Left ventricle myocardium superior (tissue), 1 donor: ENCODE data around the gene TNFRSF21. TPM values are rescaled to one million over a fixed set of nuclear protein-coding genes. Genes with fewer than 3 reads are reported as not detected.

Experiments
- ATAC-seq: fragments of 200-7000 bp; cut with Tn5 transposase; one replicate; pipeline ENCODE4 v1.9.1; 2020; ENCODE audit warnings: mild to moderate bottlenecking, moderate library complexity
- DNase-seq: peaks from one replicate; pipeline ENCODE4 v3.0.0-alpha.2; 2020
- intact Hi-C: fragments of 100-400 bp; cut with micrococcal nuclease; formaldehyde crosslinking; loops from one replicate; pipeline ENCODE4 v1.11.0; 2022
- long read RNA-seq: library from polyadenylated mRNA; unstranded; transcript quantifications from one replicate; pipeline ENCODE4 v2.0.0, GENCODE V29; 2021
- total RNA-seq: library from RNA; stranded (reverse); fragmentation: NEBNext Ultra II Directional; extraction: Animal tissue kit (Norgen Biotek cat#: 25700); gene quantifications from one replicate; pipeline ENCODE4 v1.2.1, GENCODE V29; 2021
- donor health status: DM: no; HTN: yes; CAD: no; lungs with severe emphysema.

TNFRSF21 gene, protein sequence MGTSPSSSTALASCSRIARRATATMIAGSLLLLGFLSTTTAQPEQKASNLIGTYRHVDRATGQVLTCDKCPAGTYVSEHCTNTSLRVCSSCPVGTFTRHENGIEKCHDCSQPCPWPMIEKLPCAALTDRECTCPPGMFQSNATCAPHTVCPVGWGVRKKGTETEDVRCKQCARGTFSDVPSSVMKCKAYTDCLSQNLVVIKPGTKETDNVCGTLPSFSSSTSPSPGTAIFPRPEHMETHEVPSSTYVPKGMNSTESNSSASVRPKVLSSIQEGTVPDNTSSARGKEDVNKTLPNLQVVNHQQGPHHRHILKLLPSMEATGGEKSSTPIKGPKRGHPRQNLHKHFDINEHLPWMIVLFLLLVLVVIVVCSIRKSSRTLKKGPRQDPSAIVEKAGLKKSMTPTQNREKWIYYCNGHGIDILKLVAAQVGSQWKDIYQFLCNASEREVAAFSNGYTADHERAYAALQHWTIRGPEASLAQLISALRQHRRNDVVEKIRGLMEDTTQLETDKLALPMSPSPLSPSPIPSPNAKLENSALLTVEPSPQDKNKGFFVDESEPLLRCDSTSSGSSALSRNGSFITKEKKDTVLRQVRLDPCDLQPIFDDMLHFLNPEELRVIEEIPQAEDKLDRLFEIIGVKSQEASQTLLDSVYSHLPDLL
- total RNA-seq: 9.3 TPM
- long read RNA-seq, transcript TNFRSF21-201 (6 exons, 3,595 nt): major isoform, 12 of 18 reads
- long read RNA-seq, partial matches to known transcripts: 6 of 18 reads
- long read RNA-seq, other reads (novel, unspliced or antisense): 0 of 18 reads

DNA sequence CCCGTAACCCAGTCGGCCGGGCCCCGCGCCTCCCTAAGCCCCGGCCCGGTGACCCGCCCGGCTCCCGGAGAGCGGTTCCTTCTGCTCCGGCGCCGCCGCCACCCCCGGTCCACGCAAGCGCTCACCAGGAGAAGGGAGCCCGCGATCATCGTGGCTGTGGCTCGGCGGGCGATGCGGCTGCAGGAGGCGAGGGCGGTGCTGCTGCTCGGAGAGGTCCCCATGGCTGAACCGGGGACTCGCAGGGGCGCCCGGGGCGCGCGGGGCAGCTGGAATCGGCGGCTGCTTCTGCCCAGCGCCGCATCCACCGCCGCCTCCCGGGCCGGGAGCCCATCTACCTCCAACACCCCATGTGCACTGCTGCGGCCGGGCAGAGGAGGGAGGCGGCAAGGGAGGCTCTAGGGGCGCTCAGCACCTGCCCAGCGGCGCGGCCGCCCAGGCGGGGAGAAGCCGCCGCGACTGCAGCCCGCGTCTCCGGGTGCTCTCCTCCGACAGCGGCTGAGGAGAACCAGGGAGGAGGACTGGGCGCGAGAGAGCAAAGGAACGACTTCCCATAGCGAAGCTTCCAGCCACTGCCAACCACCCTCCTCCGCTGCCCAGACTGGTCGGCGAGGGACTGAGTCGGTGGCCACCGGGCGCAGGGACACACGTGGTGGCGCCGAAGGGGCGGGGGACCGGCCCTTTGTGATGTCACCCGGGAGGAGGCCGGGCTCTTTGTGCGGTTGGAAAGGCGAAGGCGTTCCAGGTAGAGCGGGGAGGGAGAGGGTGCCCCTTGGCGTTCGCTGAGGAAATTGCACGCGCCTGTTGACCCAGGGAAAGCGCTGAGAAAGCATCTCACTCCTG is at the start of gene TNFRSF21:
Gene TNFRSF21, minus strand, starts transcription at position 615 of the 840 bp plus-strand sequence. Its CDS starts 394 bp downstream, at position 221.
- intact Hi-C loops: loop anchor here (5.0 kb wide), 1 partner anchor 212 kb away; no protein-coding TSS in a partner anchor
- ATAC-seq (peak; percentile 99), DNase-seq (peak; percentile 93)

DNA sequence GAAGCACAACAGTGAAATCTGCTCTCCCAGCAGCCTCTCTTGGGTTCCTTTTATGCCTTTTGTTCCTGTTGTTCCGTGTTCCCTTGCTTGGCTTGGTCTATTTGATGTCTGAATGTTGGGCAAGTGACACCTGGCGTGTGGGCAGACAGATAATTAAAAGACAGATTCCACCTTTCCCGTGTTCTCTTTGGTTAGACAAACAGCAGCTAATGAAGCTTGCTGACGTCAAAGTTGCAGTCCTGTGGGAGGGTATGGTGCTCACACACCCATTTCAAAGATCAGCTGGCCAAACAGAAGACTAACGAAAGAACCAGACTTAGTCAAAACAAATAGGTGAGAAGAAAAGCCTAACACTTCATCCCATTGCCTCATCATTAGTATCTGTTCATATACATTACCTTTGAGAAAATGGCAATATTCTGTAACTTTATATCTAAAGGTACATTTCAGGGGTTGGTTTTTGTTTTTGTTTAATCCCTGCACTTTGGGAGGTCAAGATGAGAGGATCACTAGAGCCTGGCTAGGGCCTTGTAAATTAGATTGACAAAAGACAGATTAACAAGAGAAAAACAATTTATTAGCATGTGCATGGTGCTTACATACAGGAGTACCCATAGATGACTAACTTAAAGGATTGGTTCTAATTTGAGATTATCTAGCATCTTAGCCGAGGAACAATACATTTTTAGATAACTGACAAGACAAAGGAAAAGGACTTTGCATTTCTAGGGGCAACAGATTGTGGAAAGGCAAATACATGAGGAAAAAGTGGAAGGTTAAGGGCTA is 48.9 kb upstream of the TNFRSF21 start:
- no peak for ATAC-seq
- DNase-seq: no peak
- intact Hi-C loops: no loop called here

DNA sequence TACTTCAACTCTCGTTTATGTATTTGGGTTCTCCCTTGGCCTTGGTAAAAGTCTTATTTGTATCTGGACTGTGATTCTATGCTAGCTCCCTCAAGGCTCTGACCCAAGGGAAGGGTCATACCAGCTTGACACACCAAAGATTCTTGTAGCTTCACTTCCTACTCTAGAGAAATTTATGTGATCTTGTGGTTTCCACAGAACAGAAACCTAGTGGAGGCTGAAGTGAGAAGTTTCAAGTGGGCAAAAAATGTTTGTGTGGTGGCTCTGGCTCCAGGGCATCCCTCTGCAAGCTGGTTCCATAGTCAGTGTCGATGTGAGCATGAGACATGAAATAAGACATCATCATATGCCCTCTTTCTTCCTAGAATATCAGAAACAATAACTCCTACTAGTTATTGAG is 48.1 kb upstream of the TNFRSF21 start:
- intact Hi-C loops: no loop called here
- no peak for ATAC-seq
- DNase-seq: no peak

DNA sequence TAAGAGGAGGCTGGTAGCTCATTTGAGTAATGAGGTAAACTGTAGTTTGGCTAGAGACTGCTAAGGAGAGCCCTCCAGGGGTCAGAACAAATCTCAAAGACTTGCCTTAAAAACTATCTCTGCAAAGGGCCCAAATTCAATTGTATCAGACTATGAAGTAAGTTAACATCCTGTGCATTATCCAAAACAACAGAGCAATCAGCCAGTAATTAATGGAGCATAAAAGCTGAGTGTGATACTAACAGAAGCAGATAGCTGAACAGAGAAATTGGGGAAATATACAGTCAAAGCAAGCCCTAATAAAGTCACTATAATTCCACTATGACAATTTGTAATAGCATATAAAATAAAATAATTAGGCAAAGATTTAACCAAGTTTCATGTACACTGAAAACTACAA is 45.8 kb upstream of the TNFRSF21 start:
- DNase-seq: no peak
- ATAC-seq: no peak
- intact Hi-C loops: no loop called here

DNA sequence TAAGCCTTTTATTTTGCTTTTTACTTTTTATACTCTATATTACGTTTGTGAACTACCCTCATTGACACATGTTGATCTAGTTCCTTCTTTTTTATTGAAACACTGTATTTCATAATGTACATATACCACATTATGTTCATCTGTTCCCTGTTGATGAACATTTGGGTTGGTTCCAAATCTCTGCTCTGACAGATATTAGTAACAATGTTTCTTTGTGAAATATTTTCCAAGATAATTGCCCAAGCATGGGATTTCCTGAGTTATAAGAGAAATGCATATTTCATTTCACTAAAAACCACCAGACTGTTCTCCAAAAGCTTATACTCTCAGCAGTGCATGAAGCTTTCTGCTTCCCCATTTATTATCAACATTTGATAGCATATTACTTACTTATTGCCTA is 44.2 kb upstream of the TNFRSF21 start:
- no peak for DNase-seq
- ATAC-seq: no peak
- intact Hi-C loops: no loop called here

DNA sequence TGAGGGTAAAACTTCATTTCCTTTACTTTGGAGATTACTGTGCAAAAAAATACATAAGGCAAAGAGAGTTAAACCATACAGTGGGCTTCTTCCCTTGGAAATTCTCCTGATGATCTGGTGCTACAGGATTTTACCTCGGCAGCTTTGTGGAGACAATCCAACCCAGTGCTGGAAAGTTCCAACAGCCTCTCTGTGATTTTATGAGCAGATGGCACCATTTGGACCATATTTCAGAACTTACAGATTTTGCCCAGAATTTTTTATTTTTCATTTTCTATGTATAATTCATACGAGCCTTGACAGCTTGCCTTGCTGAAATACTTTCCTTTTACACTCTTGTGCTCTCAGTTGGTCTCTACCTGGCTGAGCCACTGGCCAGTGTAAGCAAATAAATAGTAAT is 43.3 kb upstream of the TNFRSF21 start:
- intact Hi-C loops: no loop called here
- no peak for ATAC-seq
- no peak for DNase-seq

DNA sequence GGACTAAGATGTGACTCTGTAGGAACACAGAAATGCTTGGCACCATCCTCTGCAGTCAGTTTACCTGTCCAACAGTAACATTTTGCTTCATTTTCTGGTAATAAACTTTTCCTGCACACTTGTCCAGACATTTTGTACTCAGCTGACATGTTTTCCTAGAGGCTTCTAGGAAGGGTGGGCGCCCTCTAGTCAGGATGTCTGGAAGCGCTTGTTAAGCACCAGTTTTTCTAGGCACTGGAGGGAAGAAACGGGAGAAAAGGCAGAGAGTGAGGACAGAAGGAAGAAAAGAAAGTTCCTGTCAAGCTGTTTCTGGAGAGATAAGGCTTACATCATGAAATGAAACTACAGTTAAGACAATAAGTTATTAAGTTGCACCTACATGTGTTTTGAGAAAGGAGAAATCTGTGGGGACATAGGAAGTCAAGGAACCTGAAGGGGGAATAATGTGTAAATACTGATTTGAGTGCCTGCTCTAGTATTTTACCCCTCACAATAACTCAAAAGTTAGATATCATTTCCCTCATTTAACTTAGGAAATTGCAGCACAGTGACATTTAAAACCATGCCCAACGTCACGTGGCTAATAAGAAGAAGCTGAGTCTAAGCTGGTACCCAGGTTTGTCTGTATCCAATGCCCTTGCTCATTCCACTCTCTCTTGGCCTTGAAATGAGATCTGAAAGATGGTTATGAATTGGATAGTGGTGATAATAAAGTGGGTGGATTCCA is 42.7 kb upstream of the TNFRSF21 start:
- intact Hi-C loops: no loop called here
- no peak for DNase-seq
- ATAC-seq: no peak

DNA sequence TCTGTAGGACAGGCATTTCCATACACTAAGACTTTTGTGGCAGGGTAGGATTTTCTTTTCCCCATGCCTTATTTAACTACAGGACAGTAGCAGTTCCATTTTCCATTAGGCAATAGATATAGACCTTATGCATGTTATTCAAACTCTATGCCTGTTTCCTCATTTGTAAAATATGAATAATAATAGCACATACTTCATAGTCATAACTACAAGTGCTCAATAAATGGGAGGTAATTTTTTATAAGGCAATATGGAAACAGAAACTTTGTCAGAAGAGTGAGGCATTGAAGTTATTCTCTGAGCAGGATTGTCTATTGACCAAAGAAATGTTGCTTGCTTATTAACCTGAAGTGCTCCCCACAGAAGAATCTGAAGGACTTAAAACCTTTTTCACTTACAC is 41.9 kb upstream of the TNFRSF21 start:
- intact Hi-C loops: no loop called here
- DNase-seq (no peak), ATAC-seq (no peak)

DNA sequence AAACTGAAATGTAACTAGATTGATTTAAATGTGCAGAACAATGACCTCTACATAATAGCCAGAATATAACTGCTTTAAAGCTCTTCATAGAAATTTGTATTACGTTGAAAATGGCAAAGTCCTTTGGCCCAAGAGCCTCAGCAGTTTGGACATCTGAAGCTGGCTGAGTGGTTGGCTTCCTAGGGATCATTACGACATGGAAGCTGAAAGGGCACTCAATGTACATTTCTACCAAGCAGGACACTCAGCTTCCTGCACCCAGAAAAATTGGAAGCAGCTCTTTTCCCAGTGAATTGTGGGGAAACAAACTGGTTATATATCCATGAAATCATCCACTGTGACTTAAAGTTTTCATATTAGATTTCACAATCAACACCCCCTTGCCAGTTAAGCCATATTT is 40.2 kb upstream of the TNFRSF21 start:
- intact Hi-C loops: no loop called here
- DNase-seq (no peak), ATAC-seq (no peak)

DNA sequence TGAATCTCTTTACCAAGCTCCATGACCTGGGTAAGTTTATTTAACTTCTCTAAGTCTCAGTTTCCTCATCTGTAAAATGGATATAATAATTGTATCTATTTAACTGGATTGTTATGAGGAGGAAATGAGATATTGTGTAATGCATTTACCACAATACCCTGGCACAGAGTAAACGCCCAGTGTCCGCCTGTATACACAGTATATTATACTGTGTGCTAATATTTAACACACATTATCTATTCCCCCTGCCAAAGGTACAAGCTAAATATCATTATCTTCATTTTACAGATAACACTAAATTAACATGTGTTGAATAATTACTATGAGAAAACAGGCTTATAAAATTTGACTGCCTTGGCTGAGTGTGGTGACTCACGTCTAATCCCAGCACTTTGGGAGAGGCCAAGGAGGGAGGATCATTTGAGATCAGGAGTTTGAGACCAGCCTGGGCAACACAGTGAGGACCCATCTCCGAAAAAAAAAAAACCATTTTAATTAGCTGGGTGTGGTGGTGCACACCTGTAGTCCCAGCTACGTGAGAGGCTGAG is 38.7 kb upstream of the TNFRSF21 start:
- DNase-seq: no peak
- intact Hi-C loops: no loop called here
- no peak for ATAC-seq

DNA sequence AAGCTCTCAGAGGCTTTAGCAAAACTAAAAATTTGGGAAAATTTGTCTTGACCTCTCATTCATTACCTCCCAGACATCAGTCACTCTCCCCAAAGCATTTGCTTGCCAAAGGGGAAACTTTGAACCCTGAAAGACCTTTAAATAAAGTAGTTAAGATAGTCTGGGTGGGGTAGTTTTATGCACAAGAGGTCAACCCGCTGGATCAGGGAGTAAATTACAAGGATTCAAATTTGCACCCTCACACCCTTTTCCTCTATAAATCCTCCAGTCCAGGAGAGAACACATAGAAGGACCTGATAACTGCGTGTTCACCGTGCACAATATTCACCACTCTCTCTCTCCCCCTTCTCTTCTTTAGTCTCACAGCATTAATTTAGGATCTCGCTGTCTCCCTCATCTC is 36.1 kb upstream of the TNFRSF21 start:
- no peak for DNase-seq
- no peak for ATAC-seq
- intact Hi-C loops: no loop called here

DNA sequence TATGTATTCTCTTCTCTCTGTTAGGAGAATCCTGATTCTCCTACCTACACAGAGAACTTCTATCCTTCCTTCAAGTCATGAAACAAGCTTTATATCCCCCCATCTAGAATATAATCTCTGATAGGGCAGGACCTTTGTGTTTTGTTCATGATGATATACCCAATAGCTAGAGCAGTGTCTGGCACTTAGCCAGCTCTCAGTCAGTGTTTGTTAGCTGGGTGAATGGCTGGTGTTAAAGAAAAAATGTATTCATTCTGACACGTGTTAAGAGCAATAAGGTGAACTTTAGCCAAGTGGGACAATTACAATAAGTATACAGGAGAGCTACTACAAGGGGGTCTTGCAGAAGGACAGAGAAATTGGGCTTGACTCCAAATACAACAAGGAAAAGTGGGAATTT is 34.3 kb upstream of the TNFRSF21 start:
- intact Hi-C loops: no loop called here
- ATAC-seq: no peak
- DNase-seq: no peak

DNA sequence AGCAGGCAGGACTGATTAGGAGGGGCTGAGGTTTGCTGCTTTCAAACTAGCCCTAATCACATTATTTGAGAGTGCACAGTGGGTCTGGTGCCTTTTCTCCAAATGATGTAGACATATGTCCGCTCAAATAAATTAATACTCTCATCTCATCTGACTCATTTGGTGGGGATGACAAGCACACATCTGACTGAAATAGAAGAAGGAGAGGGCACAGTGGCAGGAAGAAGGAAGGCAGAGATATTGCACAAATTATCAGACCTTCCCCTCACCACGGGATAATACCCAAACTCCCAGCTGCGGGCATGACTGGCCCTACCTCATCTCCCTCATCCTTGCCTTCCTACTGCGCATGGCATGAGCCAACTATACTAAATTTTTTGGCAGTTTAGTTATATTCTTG is 33.9 kb upstream of the TNFRSF21 start:
- no peak for ATAC-seq
- intact Hi-C loops: no loop called here

DNA sequence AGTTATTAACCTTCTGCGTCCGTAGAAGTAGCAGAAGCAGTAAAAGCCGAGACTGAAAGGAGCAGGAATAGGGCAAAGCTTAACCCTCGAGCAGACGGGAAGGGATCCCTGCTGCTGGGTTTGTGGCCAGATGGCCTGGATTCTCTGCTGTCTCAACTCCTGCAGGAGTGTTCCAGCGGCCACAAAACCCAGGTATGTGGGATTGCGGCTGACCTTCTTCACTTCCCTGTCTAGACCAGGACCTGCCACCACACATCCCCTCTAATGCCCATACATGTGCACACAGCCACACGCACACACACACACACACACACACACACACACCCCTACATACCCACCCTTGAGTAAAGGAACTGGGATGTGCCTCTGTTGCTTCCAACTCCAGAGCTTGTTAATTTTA is 33.1 kb upstream of the TNFRSF21 start:
- ATAC-seq (no peak), DNase-seq (no peak)
- intact Hi-C loops: no loop called here

More for the DNA sequence above, 33.9 kb upstream of the TNFRSF21 start:
- no peak for DNase-seq

DNA sequence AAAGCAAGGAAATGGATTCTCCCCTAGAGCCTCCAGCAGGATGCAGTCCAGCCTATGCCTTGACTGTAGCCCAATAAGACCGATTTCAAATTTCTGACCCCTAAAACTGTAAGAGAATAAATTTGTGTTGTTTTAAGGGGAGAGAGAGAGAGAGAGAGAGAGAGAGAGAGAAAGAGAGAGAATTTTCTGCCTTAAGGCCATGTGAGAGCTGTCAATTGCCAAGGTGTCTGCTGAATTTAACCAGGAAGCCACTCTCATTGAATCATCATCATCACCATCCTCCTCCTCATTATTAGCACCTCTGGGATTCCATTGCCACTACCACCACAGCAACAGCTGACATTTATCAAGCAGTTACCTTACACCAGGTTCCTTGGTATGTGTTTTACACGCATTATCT is 27.8 kb upstream of the TNFRSF21 start:
- ATAC-seq (no peak), DNase-seq (no peak)
- intact Hi-C loops: no loop called here

DNA sequence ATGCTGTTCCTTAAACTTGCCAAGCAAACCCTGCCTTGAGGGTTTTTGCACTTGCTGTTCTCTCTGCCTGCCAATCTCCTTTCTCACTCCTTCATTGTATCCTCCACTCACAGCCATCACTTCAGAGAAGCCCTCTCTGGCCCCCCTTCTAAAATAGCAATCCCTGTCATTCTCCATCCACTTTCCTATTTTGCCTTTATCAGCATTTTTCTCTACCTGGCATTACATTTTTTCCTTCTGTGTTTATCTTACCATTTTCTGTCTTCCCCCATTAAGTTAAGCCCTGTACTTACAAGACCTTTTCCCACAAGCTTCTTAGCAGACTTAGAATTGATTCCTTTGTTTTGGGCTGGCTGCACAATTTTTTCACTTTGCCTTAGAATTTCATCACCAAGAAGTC is 26.6 kb upstream of the TNFRSF21 start:
- intact Hi-C loops: no loop called here
- ATAC-seq: no peak

DNA sequence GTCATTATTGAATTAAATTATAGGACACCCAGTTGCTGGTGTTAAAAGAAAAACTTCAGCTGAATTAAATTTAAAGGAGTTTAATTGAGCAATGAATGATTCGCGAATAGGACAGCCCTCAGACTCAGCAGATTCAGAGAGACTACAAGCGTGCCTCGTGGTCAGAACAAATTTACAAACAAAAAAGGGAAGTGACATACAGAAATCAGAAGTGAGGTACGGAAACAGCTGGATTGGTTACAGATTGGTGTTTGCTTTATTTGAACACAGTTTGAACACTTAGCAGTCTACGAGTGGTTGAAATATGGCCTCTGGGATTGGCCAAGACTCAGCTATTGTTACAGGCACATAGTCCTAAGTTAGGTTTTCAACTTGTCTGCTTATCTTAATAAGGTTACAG is 25.8 kb upstream of the TNFRSF21 start:
- DNase-seq (no peak), ATAC-seq (no peak)
- intact Hi-C loops: no loop called here

More for the DNA sequence above, 26.6 kb upstream of the TNFRSF21 start:
- no peak for DNase-seq

DNA sequence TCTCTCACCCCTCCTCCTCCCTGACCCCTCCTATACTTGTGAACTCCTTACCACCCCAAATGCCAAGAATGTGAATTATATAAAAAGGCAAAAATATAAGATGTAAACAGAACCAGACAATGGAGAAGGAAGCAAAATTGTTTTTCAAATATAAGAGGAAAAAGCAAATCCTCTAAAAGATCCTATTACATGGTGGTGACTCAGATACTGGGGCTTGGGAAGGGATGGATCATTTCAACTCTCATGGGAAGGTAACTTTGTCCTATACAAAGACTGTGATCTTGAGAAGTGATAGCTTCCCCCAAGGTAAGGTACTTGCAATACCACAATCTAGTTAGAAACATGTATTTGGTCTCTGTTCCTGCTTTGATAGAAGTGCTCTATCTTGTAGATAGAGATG is 24.6 kb upstream of the TNFRSF21 start:
- intact Hi-C loops: no loop called here
- no peak for ATAC-seq
- DNase-seq: no peak
